Aorta (tissue), 5 donors: ENCODE results near the gene CHST11. TPM values are rescaled to one million over a fixed set of nuclear protein-coding genes. Genes with fewer than 3 reads are reported as not detected.

Source experiments
- ATAC-seq: fragments of 200-7000 bp; cut with Tn5 transposase; one replicate; pipeline ENCODE4 v1.9.1; 2022; ENCODE audit warnings: moderate library complexity; ENCODE audit not compliant: low FRiP score
- DNase-seq, 2 donors: peaks; one replicate each; pipeline ENCODE4 v3.0.0-alpha.2; 2020
- H3K27ac ChIP-seq, 2 donors: one replicate each; pipeline ENCODE4 v1.5.1; 2013; ENCODE audit warnings: low read length in 2 of 2, mild to moderate bottlenecking in 2 of 2, moderate library complexity in 2 of 2, control low read depth in 1 of 2, inconsistent platforms in 1 of 2, low read depth in 1 of 2
- H3K27me3 ChIP-seq, 2 donors: one replicate each; pipeline ENCODE4 v1.6.1; 2013; ENCODE audit warnings: control low read depth in 1 of 2, low read length in 1 of 2, mild to moderate bottlenecking in 1 of 2, moderate library complexity in 1 of 2; ENCODE audit not compliant: insufficient read depth in 2 of 2, control insufficient read depth in 1 of 2
- H3K36me3 ChIP-seq, 2 donors: one replicate each; pipeline ENCODE4 v1.6.1; 2013; ENCODE audit warnings: control low read depth in 1 of 2, low read length in 1 of 2, mild to moderate bottlenecking in 1 of 2; ENCODE audit not compliant: insufficient read depth in 2 of 2, control insufficient read depth in 1 of 2
- H3K4me1 ChIP-seq, 2 donors: one replicate each; pipeline ENCODE4 v1.6.1; 2013; ENCODE audit warnings: low read length in 2 of 2, control low read depth in 1 of 2, mild to moderate bottlenecking in 1 of 2, moderate library complexity in 1 of 2; ENCODE audit not compliant: insufficient read depth in 2 of 2, control insufficient read depth in 1 of 2
- H3K4me3 ChIP-seq, 2 donors: one replicate each; pipeline ENCODE4 v1.5.1; 2013; ENCODE audit warnings: low read length in 2 of 2, control low read depth in 1 of 2, mild to moderate bottlenecking in 1 of 2
- H3K9me3 ChIP-seq: one replicate; pipeline ENCODE4 v1.6.1; 2013; ENCODE audit warnings: mild to moderate bottlenecking, low read length; ENCODE audit not compliant: control insufficient read depth
- WGBS, 2 donors: extraction: QIAGEN DNeasy Blood & Tissue Kit; methylation state at CpG; one replicate each; pipeline ENCODE4 v1.1.7; 2013; 5-methylcytosine and 5-hydroxymethylcytosine counted together
- intact Hi-C, 2 donors: fragments of 100-400 bp; cut with DNase I; formaldehyde crosslinking; loops; one replicate each; pipeline versions ENCODE4 v1.14.2 to v1.15.0; 2022
- polyA plus RNA-seq, 2 donors: library from polyadenylated mRNA; stranded (reverse); fragments of 200-250 nt; gene quantifications; one replicate each; pipeline ENCODE4 v1.2.3, GENCODE V29; 2013
- total RNA-seq, 2 donors: library from RNA; stranded (reverse); fragmentation: NEBNext Ultra II Directional; extraction: Animal tissue kit (Norgen Biotek cat#: 25700); gene quantifications; one replicate each; pipeline ENCODE4 v1.2.1, GENCODE V29; 2021
- donor health status: healthy with polysubstance abuse.
- donor health status: Bipolar disorder and iron deficiency.
- donor health status: DM: no; HTN: no; CAD: no.
- donor health status: DM: no; HTN: no; CAD: no.
- donor health status: DM: yes; HTN: yes; CAD: no.

CHST11 gene
- total and polyA plus RNA-seq, 4 donors, result 2.1 to 31.0 (median 15.7) TPM

- WGBS, 2 donors, result 75% methylated on average over 21 of the region's 21 CpGs
- intact Hi-C loops, result no loop called here
- DNase-seq, result peak in 1 of 2 donors; percentile 64
Measured at GRCh38 chr12:104722601-104723534, 266.1 kb downstream of the CHST11 start.

DNA sequence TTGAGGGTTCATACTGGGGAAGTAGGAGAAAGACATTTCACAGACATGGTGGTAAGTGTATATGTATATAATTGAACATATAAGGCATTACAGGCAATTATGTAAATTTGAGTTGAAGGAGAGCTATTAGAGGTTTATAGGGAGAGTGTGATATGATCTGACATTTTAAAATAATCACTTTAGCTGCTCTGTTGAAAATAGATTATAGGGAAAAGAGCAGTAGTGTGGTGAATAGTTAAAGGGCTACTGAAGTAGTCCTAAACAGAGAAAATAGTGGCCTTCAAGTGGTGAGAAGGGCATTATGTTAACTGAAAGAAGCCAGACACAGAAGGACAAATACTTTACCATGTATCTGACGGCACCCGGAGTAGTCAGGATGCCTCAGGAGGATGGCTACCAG is 267.1 kb downstream of the CHST11 start:
- DNase-seq (no peak), ATAC-seq (no peak)
- Histone ChIP-seq H3K36me3 (no peaks in the 10 kb centered on the region), H3K9me3 (no peaks in the 10 kb centered on the region), H3K4me1 (no peaks in the 10 kb centered on the region), H3K27ac (no peak overlapping the region), H3K27me3 (no peaks in the 10 kb centered on the region), H3K4me3 (no peak overlapping the region)
- WGBS, 2 donors, result 89 to 96% methylated on average over 2 of the region's 2 CpGs
- intact Hi-C loops, result no loop called here

More at GRCh38 chr12:104722601-104723534, 266.1 kb downstream of the CHST11 start:
- H3K36me3 ChIP-seq, result no peaks in the 10 kb centered on the region
- no peaks in the 10 kb centered on the region for H3K27me3 ChIP-seq
- H3K27ac ChIP-seq, result no peak overlapping the region
- H3K4me3 ChIP-seq, result no peak overlapping the region
- no peak for ATAC-seq
- H3K4me1 ChIP-seq, result no peaks in the 10 kb centered on the region
- no peaks in the 10 kb centered on the region for H3K9me3 ChIP-seq

DNA sequence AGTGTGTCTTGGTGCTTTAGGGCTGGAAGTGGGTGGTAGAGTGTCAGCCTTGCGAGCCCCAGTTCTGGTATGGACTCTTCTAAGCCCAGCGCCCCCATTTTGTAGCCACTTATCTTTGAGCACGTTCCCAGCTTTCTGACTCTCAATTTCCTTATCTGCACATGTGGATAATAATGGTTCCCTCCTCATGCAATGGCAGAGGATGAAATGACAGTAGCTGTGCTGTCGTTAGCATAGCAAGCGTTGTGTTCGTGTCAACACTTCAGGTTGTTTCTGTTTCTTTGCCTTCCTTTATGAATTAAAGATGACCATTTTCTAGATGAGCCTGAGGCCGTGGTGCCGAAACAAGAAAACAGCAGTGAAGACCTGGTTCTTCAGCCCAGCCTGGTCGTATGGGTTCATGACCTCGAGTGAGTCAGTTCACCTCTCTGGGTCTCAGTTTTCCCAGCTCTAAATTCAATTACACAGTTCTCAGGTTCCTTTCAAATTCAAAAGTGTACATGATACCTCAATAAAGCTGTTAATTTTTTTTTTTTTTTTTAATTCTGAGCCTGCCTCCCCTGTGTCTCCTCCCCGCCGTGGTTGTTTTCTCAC is 268.3 kb downstream of the CHST11 start:
- intact Hi-C loops, result no loop called here
- DNase-seq (peak in 1 of 2 donors; percentile 11), ATAC-seq (no peak)
- Histone ChIP-seq H3K4me3 (no peak overlapping the region), H3K27me3 (no peaks in the 10 kb centered on the region), H3K27ac (no peak overlapping the region), H3K9me3 (no peaks in the 10 kb centered on the region), H3K4me1 (no peaks in the 10 kb centered on the region), H3K36me3 (no peaks in the 10 kb centered on the region)
- WGBS, 2 donors, result 95 to 96% methylated on average over 12 of the region's 12 CpGs

- H3K36me3 ChIP-seq, result no peaks in the 10 kb centered on the region
- intact Hi-C loops, result no loop called here
- H3K9me3 ChIP-seq, result no peaks in the 10 kb centered on the region
- H3K4me3 ChIP-seq, result no peak overlapping the region
- ATAC-seq (no peak), DNase-seq (peak in 1 of 2 donors; percentile 23)
- WGBS, 2 donors, result 93% methylated on average over 3 of the region's 3 CpGs
- H3K27ac ChIP-seq, result no peak overlapping the region
- H3K27me3 ChIP-seq, result no peaks in the 10 kb centered on the region
- H3K4me1 ChIP-seq, result no peaks in the 10 kb centered on the region
Measured at GRCh38 chr12:104725610-104726009, 268.9 kb downstream of the CHST11 start.

GRCh38 chr12:104727726-104728465 is 271.1 kb downstream of the CHST11 start:
- Histone ChIP-seq H3K4me1 (no peaks in the 10 kb centered on the region), H3K27me3 (no peaks in the 10 kb centered on the region), H3K36me3 (no peaks in the 10 kb centered on the region), H3K4me3 (no peak overlapping the region), H3K9me3 (no peaks in the 10 kb centered on the region), H3K27ac (no peak overlapping the region)
- WGBS, 2 donors, result 33 to 49% methylated on average over 10 of the region's 10 CpGs
- intact Hi-C loops, result no loop called here
- ATAC-seq (no peak), DNase-seq (peak in 1 of 2 donors; percentile 25)

DNA sequence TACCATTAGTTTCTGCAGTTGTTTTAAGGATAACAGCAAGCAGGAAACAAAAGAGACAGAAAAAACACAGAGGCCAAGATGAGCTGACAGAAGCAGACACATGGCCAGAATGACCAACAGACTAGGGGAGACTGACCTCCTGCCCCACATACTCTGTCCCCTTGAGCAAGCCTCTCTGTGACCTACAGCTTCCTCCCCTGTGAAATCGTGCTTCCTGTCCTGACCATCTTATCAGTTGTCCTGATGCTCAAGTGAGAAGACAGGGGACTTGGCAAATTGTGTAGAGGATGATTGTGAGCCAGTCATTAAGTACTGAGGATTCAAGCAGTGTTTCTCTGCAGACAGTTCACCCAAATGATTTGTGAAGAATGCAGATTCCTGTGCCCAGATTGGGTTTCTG is 272.3 kb downstream of the CHST11 start:
- H3K36me3 ChIP-seq, result no peaks in the 10 kb centered on the region
- ATAC-seq (no peak), DNase-seq (no peak)
- H3K4me3 ChIP-seq, result no peak overlapping the region
- WGBS, 2 donors, result 48 to 57% methylated on average over 1 of the region's 1 CpG
- no peaks in the 10 kb centered on the region for H3K27me3 ChIP-seq
- no peak overlapping the region for H3K27ac ChIP-seq
- intact Hi-C loops, result no loop called here
- H3K4me1 ChIP-seq, result peaks cover 0 to 2% of the 10 kb centered on the region in 2 donors
- H3K9me3 ChIP-seq, result no peaks in the 10 kb centered on the region

GRCh38 chr12:104729610-104730446 is 273.1 kb downstream of the CHST11 start:
- 88 to 95% methylated on average over 19 of the region's 19 CpGs for WGBS, 2 donors
- H3K9me3 ChIP-seq, result no peaks in the 10 kb centered on the region
- ATAC-seq (no peak), DNase-seq (peak in 1 of 2 donors; percentile 59)
- intact Hi-C loops, result loop anchor here (5.0 to 10.0 kb wide), 3 partner anchors 145 to 348 kb away; no protein-coding TSS in a partner anchor
- H3K4me3 ChIP-seq, result no peak overlapping the region
- H3K4me1 ChIP-seq, result peaks cover 0 to 2% of the 10 kb centered on the region in 2 donors
- no peaks in the 10 kb centered on the region for H3K36me3 ChIP-seq
- H3K27me3 ChIP-seq, result no peaks in the 10 kb centered on the region
- no peak overlapping the region for H3K27ac ChIP-seq

- no peak for ATAC-seq
Measured at GRCh38 chr12:104730763-104731162, 274.0 kb downstream of the CHST11 start.

More at GRCh38 chr12:104730763-104731162, 274.0 kb downstream of the CHST11 start:
- WGBS, 2 donors, result 73 to 77% methylated on average over 4 of the region's 4 CpGs
- Histone ChIP-seq H3K27ac (no peak overlapping the region), H3K4me3 (no peak overlapping the region), H3K9me3 (no peaks in the 10 kb centered on the region), H3K27me3 (no peaks in the 10 kb centered on the region), H3K36me3 (no peaks in the 10 kb centered on the region), H3K4me1 (peaks cover 1 to 5% of the 10 kb centered on the region in 2 donors)
- peak in 1 of 2 donors; percentile 14 for DNase-seq
- intact Hi-C loops, result loop anchor here (5.0 to 10.0 kb wide), 3 partner anchors 144 to 348 kb away; no protein-coding TSS in a partner anchor
